IPS-18a (cell line): ENCODE results near the gene UPP1.

Source experiments
- H3K27ac ChIP-seq: one replicate; pipeline ENCODE4 v1.5.1; 2013; ENCODE audit warnings: low read length
- H3K27me3 ChIP-seq: one replicate; pipeline ENCODE4 v1.6.1; 2013; ENCODE audit warnings: mild to moderate bottlenecking, low read length; ENCODE audit not compliant: control insufficient read depth, insufficient read depth
- H3K36me3 ChIP-seq: one replicate; pipeline ENCODE4 v1.6.1; 2013; ENCODE audit warnings: low read depth, low read length; ENCODE audit not compliant: control insufficient read depth
- H3K4me1 ChIP-seq: one replicate; pipeline ENCODE4 v1.6.1; 2013; ENCODE audit warnings: low read depth, low read length; ENCODE audit not compliant: control insufficient read depth
- H3K4me3 ChIP-seq: one replicate; pipeline ENCODE4 v1.5.1; 2013; ENCODE audit warnings: low read length
- H3K9ac ChIP-seq: one replicate; pipeline ENCODE4 v1.6.1; 2013; ENCODE audit warnings: mild to moderate bottlenecking, low read length, moderate library complexity
- H3K9me3 ChIP-seq: one replicate; pipeline ENCODE4 v1.6.1; 2013; ENCODE audit warnings: low read depth, low read length; ENCODE audit not compliant: control insufficient read depth

The UPP1 gene

DNA sequence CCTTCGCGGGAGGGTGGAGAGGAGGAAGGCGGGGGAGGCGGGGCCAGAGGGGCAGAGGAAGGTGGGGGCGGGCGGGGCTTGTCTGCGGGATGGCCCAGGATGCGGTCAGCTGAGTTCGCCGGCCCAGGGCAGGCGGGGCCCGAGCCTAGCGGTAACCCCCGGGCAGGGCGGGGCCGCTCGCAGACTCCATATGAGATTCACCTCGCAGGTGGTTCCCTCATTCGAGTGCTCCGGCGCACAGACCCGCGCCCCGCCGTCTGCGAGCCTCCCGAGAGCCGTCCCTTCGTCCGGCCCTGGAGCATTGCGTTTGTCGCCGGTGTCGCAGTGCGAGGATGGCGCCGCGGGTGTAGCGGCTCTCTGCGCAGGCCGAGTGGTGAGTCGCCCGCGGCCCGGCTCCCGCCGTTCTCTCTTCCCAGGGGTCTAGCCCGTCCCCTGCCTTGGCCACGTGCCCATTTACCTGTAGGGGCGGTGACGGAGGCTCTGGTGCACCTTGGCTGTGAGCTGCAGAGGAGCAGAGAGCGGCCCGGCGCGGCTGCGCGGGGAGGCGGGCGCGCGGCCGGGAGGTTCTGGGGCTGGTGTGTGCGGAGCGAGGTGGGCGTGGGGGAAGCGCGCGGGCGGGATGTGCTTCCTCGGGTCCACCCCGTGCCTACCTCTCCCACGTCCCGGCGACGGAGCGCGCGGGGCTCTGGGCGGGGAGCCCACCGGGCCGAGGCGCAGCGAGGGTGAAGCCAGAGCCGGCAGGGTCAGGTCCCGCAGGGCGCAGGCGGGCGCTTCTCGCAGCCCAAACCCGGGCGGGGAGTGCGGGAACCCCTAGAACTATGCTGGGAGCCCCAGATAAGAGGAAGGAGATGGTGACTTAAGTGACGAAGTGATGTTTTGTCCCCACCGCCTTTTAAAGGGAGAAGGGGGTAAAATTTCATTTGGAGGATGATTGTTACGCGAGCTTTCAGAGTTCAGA is at the start of gene UPP1:
Gene UPP1 (plus strand): TSS at position 220 of the 958 bp plus-strand sequence. CDS start 5,519 bp downstream, outside the sequence.
- Histone ChIP-seq H3K36me3 (peaks cover 26% of the 10 kb centered on the region), H3K27ac (peak within 1 kb of the TSS; percentile 83), H3K4me3 (peak within 1 kb of the TSS; percentile 79), H3K4me1 (peaks cover 26% of the 10 kb centered on the region), H3K9me3 (no peaks in the 10 kb centered on the region), H3K27me3 (no peaks in the 10 kb centered on the region), H3K9ac (peak within 1 kb of the TSS; percentile 78)

DNA sequence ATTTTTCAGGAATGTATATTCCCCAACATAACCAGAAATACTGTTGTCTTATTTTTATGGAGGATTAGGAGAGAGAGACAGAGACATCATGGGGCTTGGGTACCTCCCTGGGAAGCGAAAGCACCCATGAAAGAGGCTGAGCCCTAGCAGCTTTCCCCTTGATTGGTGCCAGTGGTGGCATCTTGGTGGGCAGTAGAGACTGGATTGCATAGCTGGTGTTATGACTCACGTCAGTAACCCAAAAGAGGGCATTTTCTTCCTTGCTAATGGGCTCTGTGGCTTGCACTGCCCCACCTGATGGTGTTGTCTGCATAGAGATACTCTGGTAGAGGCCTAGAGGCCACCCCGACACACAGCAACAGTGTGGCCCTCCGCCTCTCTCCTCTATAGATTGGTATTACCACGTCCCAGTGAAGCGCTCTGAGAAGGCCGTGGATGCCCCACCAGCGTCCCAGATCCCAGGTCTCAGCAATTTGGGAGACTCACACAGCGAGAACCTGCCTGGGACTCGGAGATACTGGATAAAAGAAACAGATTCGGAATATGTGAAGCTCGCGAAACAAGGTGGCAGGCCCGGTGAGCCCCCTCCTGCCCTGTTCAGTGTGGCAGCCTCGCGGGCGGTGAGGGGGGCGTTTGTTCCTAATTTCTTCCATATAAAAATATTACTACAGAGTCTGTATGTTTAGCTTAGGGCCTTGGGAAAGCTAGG is 48.0 kb upstream of the UPP1 start:
- Histone ChIP-seq H3K27me3 (peaks cover 19% of the 10 kb centered on the region), H3K4me1 (peaks cover 33% of the 10 kb centered on the region), H3K9me3 (no peaks in the 10 kb centered on the region), H3K4me3 (no peak overlapping the region), H3K9ac (no peak overlapping the region), H3K27ac (no peak overlapping the region), H3K36me3 (no peaks in the 10 kb centered on the region)

DNA sequence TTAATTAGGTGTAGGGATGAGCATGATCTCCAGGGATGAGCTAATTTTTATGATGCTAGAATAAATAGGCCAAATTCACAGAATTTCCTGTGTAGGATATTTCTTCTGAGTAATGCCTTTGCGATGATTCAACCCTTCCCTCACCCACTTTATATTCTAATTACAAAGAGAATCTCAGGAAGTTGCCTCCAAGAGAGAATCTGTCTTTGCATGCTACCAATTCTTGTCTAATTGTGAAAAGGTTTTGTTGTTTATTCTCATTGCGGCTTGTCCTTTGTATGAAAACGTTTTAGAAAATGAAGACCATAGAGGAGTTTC is 47.5 kb upstream of the UPP1 start:
- Histone ChIP-seq H3K27ac (no peak overlapping the region), H3K9ac (no peak overlapping the region), H3K27me3 (peaks cover 13% of the 10 kb centered on the region), H3K36me3 (no peaks in the 10 kb centered on the region), H3K4me1 (peaks cover 33% of the 10 kb centered on the region), H3K4me3 (no peak overlapping the region), H3K9me3 (no peaks in the 10 kb centered on the region)

DNA sequence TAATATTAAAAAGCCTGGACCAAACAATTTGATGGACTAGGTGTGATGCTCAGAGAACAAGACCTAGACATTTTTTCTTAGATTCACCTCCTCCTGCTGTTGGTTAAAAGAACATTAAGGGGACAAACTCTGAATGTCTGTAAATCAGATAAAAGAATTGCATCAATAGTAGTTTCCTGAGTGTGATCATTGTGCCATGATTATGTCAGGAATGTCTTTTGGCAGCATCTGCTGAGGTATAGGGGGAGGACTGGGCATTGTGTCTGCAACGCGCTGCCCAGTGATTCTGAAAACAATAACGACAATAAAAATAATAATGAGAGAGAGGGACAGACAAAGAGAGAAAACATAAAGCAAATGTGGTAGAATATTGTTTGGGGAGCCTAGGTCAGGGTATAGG is 46.8 kb upstream of the UPP1 start:
- H3K9me3 ChIP-seq, result no peaks in the 10 kb centered on the region
- H3K27me3 ChIP-seq, result peaks cover 7% of the 10 kb centered on the region
- no peak overlapping the region for H3K9ac ChIP-seq
- peaks cover 33% of the 10 kb centered on the region for H3K4me1 ChIP-seq
- H3K36me3 ChIP-seq, result no peaks in the 10 kb centered on the region
- no peak overlapping the region for H3K27ac ChIP-seq
- H3K4me3 ChIP-seq, result no peak overlapping the region

DNA sequence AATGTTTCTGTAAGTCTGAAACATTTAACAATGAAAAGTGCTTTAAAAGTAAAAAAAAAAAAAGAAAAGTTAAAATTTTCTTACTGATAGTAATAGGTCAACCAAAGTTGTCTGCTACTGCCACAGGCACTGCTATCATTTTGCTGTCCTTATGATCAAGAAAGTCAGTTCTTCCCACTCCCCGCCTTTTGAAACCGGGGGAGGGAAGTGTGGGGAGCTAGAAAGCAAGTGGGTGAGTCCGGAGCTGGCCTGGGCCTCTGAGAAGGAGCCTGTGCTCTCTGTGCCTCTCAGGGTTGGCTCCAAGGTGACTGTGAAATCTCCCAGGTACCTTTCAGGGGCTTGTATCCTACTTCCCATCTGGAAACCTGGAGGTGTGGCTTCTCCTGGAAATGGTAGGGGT is 46.4 kb upstream of the UPP1 start:
- H3K9me3 ChIP-seq, result no peaks in the 10 kb centered on the region
- H3K4me3 ChIP-seq, result no peak overlapping the region
- no peak overlapping the region for H3K27ac ChIP-seq
- H3K4me1 ChIP-seq, result peaks cover 33% of the 10 kb centered on the region
- H3K9ac ChIP-seq, result no peak overlapping the region
- H3K36me3 ChIP-seq, result no peaks in the 10 kb centered on the region
- peaks cover 3% of the 10 kb centered on the region for H3K27me3 ChIP-seq

DNA sequence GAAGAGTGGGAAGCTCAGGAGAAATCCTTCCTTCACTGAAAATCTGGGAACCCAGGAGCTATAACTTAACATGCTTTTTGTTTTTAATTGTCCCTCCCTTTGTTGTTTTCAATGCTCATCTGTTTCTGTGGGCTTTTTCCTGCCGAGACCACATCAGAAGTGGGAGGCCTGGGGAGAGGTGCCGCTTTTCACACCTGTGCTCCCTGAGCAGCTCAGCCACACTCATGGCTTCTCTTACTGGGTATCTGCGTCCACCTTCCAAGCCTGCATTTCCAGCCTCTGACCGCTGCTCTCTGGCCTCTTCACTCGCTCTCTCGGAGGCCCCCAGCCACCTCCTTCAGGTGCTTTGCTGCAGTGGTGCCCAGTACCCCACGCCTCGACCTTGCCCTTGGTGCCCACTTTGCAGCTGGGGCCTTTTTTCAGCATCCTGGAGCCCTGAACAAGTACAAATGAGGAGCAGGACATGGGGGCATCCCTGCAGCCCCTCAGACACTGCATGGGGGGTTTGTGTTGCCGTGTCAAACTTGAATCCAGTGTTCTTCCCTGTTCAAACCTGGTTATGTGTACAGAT is 43.8 kb upstream of the UPP1 start:
- no peaks in the 10 kb centered on the region for H3K27me3 ChIP-seq
- H3K4me3 ChIP-seq, result no peak overlapping the region
- no peaks in the 10 kb centered on the region for H3K9me3 ChIP-seq
- H3K36me3 ChIP-seq, result no peaks in the 10 kb centered on the region
- peaks cover 13% of the 10 kb centered on the region for H3K4me1 ChIP-seq
- no peak overlapping the region for H3K9ac ChIP-seq
- no peak overlapping the region for H3K27ac ChIP-seq

DNA sequence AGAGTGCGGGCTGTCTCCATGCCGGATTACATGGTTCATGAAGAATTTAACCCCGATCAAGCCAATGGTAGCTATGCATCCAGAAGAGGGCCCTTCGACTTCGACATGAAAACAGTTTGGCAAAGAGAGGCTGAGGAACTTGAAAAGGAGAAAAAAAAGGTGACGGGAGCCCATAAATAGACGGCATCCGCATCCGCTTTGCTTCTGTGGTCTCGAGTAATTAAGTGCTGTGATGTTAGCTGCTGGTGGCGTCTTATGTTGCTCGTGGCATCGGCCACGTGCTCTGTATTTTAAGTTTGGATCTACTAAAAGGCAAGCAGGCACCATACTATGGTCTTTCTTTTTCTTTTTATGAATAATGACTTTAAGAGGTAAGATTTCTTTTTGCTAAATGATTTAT is 42.6 kb upstream of the UPP1 start:
- no peak overlapping the region for H3K4me3 ChIP-seq
- H3K36me3 ChIP-seq, result no peaks in the 10 kb centered on the region
- no peak overlapping the region for H3K27ac ChIP-seq
- H3K4me1 ChIP-seq, result peaks cover 6% of the 10 kb centered on the region
- no peak overlapping the region for H3K9ac ChIP-seq
- H3K27me3 ChIP-seq, result no peaks in the 10 kb centered on the region
- no peaks in the 10 kb centered on the region for H3K9me3 ChIP-seq

DNA sequence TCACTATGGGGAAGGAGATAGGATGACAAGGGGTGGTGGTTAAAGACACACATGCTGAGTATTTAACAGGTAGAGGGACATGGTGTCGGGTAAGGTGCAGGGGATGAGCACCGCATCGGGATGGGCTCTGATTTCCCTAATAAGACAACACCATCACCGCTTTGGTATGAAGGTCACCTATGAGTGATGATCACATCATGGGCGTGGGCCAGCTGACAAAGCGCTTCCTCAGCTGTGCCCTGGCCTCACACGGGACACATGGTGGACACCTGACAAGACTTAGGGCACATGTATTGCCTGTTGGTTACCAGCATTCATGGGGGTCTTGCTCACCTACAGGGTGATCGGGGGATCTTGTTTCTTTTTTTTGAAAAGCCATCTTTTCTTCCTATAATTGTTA is 41.0 kb upstream of the UPP1 start:
- H3K27me3 ChIP-seq, result no peaks in the 10 kb centered on the region
- no peaks in the 10 kb centered on the region for H3K4me1 ChIP-seq
- no peak overlapping the region for H3K4me3 ChIP-seq
- no peaks in the 10 kb centered on the region for H3K36me3 ChIP-seq
- no peaks in the 10 kb centered on the region for H3K9me3 ChIP-seq
- no peak overlapping the region for H3K9ac ChIP-seq
- H3K27ac ChIP-seq, result no peak overlapping the region

DNA sequence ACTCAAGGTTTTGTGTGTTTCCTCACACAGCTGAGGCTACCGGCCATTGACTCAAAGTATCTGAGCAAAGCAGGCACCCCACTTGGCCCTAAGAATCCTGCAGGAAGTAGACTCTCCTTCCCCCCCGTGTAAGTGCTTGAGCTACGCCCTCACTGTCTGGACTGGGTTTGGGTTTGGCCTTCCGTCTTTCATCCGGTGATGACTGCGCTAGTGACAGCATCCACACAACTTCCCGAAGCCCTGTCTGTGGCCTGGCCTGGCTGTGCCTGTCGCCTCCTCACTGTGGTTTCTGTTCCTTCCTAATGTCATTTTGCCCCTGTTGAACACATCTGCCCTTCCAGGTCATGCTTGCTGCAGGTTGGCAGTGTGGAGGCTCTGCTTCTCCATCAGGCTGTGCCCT is 39.2 kb upstream of the UPP1 start:
- H3K27me3 ChIP-seq, result no peaks in the 10 kb centered on the region
- no peaks in the 10 kb centered on the region for H3K9me3 ChIP-seq
- no peak overlapping the region for H3K27ac ChIP-seq
- H3K4me3 ChIP-seq, result no peak overlapping the region
- H3K4me1 ChIP-seq, result no peaks in the 10 kb centered on the region
- no peaks in the 10 kb centered on the region for H3K36me3 ChIP-seq
- H3K9ac ChIP-seq, result no peak overlapping the region

DNA sequence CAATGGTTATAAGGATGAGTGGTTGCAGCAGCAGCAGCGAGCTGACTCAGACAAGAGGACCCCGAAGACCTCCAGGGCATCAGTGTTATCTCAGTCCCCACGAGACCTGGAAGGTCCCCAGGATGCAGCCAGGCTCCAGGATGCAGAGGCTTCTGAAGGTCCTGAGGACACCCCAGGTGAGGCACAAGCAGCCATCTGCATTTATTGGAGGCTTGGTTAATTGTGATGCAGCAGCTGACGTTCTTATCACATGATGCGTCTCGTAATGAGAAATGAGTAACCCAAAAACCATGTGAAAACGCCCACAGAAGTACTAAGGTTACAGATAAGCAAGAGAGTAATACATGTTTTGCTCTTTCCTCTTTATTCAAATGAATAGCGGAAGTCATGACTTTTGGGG is 36.3 kb upstream of the UPP1 start:
- H3K9me3 ChIP-seq, result no peaks in the 10 kb centered on the region
- H3K4me3 ChIP-seq, result no peak overlapping the region
- no peaks in the 10 kb centered on the region for H3K27me3 ChIP-seq
- no peaks in the 10 kb centered on the region for H3K4me1 ChIP-seq
- H3K27ac ChIP-seq, result no peak overlapping the region
- no peak overlapping the region for H3K9ac ChIP-seq
- no peaks in the 10 kb centered on the region for H3K36me3 ChIP-seq

DNA sequence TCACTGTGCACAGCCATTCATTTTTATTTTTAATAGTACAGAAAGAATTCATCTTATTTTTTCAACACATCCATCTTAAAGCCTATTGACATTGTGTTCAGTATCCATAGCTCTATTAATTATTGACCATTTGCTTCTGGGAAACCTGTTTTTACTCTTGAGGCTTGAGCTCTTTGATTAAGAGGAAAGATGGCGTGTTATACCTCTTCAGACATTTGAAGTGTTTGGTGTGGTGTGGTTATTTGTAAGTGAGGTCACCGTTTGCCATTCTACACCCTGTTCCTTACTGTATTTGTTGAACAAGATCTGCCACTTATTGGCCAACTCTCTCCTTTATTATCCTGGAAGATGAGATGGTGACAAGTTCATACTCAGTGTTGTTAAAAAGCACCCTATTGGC is 35.3 kb upstream of the UPP1 start:
- H3K36me3 ChIP-seq, result no peaks in the 10 kb centered on the region
- no peak overlapping the region for H3K9ac ChIP-seq
- no peaks in the 10 kb centered on the region for H3K9me3 ChIP-seq
- H3K4me3 ChIP-seq, result no peak overlapping the region
- no peak overlapping the region for H3K27ac ChIP-seq
- no peaks in the 10 kb centered on the region for H3K27me3 ChIP-seq
- no peaks in the 10 kb centered on the region for H3K4me1 ChIP-seq
